SK-N-SH treated with all-trans-retinoic acid at 6 μM for 48 hours (cell line): ENCODE results near the gene MBNL3.

Experiments
- ATAC-seq: fragments of 200-7000 bp; cut with Tn5 transposase; 3 replicates; pipeline ENCODE4 v1.9.1; 2020; ENCODE audit warnings: mild to moderate bottlenecking, moderate library complexity
- ARNTL ChIP-seq: fragments of 450-650 bp; formaldehyde crosslinking; IDR thresholded peaks from 2 replicates; pipeline ENCODE4 v1.5.0; 2020; ENCODE audit warnings: low read depth, mild to moderate bottlenecking, moderate library complexity, borderline replicate concordance
- BACH2 ChIP-seq: fragments of 250-450 bp; sonication (Bioruptor Pico); IDR thresholded peaks from 2 replicates; pipeline ENCODE4 v1.9.0; 2021; ENCODE audit warnings: mild to moderate bottlenecking, borderline replicate concordance
- CSDC2 ChIP-seq: fragments of 250-450 bp; sonication (Bioruptor Pico); IDR thresholded peaks from 2 replicates; pipeline ENCODE4 v1.5.0; 2020; ENCODE audit warnings: mild to moderate bottlenecking, moderate library complexity
- CSRNP3 ChIP-seq: fragments of 250-450 bp; sonication (Bioruptor Pico); IDR thresholded peaks from 2 replicates; pipeline ENCODE4 v1.5.1; 2021; ENCODE audit warnings: mild to moderate bottlenecking, moderate library complexity
- ESRRG ChIP-seq: fragments of 250-450 bp; sonication (Bioruptor Pico); IDR thresholded peaks from 2 replicates; pipeline ENCODE4 v1.6.1; 2021; ENCODE audit warnings: mild to moderate bottlenecking
- GLIS3 ChIP-seq: fragments of 250-450 bp; sonication (Bioruptor Pico); IDR thresholded peaks from 2 replicates; pipeline ENCODE4 v1.5.0; 2020; ENCODE audit warnings: mild to moderate bottlenecking, moderate library complexity
- ISL1 ChIP-seq: fragments of 250-450 bp; sonication (Bioruptor Pico); IDR thresholded peaks from 2 replicates; pipeline ENCODE4 v2.1.2; 2022; ENCODE audit warnings: mild to moderate bottlenecking, moderate library complexity
- OSR1 ChIP-seq: fragments of 250-450 bp; sonication (Bioruptor Pico); IDR thresholded peaks from 2 replicates; pipeline ENCODE4 v1.8.0; 2022; ENCODE audit warnings: moderate library complexity, mild to moderate bottlenecking, inconsistent platforms
- PATZ1 ChIP-seq: fragments of 250-450 bp; sonication (Bioruptor Pico); IDR thresholded peaks from 2 replicates; pipeline ENCODE4 v1.8.0; 2020; ENCODE audit warnings: mild to moderate bottlenecking, moderate library complexity, borderline replicate concordance
- POU6F1 ChIP-seq: fragments of 250-450 bp; sonication (Bioruptor Pico); IDR thresholded peaks from 2 replicates; pipeline ENCODE4 v1.8.0; 2021; ENCODE audit warnings: low read depth, mild to moderate bottlenecking, moderate library complexity, borderline replicate concordance
- PPARA ChIP-seq: fragments of 250-450 bp; sonication (Bioruptor Pico); IDR thresholded peaks from 2 replicates; pipeline ENCODE4 v1.5.0; 2020; ENCODE audit warnings: mild to moderate bottlenecking, borderline replicate concordance
- RARB ChIP-seq: fragments of 250-450 bp; sonication (Bioruptor Pico); IDR thresholded peaks from 2 replicates; pipeline ENCODE4 v1.8.0; 2021; ENCODE audit warnings: mild to moderate bottlenecking, moderate library complexity
- SNAI2 ChIP-seq: fragments of 250-450 bp; sonication (Bioruptor Pico); IDR thresholded peaks from 2 replicates; pipeline ENCODE4 v1.5.0; 2020; ENCODE audit warnings: mild to moderate bottlenecking, moderate library complexity
- TCF4 ChIP-seq: fragments of 250-450 bp; sonication (Bioruptor Pico); IDR thresholded peaks from 2 replicates; pipeline ENCODE4 v1.8.0; 2021; ENCODE audit warnings: mild to moderate bottlenecking, moderate library complexity, borderline replicate concordance
- TOX ChIP-seq: fragments of 250-450 bp; sonication (Bioruptor Pico); IDR thresholded peaks from 2 replicates; pipeline ENCODE4 v1.8.0; 2021; ENCODE audit warnings: mild to moderate bottlenecking, moderate library complexity, borderline replicate concordance
- TSHZ2 ChIP-seq: fragments of 250-450 bp; sonication (Bioruptor Pico); IDR thresholded peaks from 2 replicates; pipeline ENCODE4 v1.5.0; 2020; ENCODE audit warnings: mild to moderate bottlenecking, moderate library complexity
- ZC3H10 ChIP-seq: fragments of 250-450 bp; sonication (Bioruptor Pico); IDR thresholded peaks from 2 replicates; pipeline ENCODE4 v1.5.1; 2021; ENCODE audit warnings: mild to moderate bottlenecking, moderate library complexity
- ZFP3 ChIP-seq: fragments of 250-450 bp; sonication (Bioruptor Pico); IDR thresholded peaks from 2 replicates; pipeline ENCODE4 v1.5.0; 2020; ENCODE audit warnings: mild to moderate bottlenecking, moderate library complexity
- ZNF565 ChIP-seq: fragments of 450-650 bp; formaldehyde crosslinking; conservative IDR thresholded peaks from 2 replicates; pipeline ENCODE4 v1.5.0; 2020; ENCODE audit warnings: low read depth, mild to moderate bottlenecking, moderate library complexity
- ZNF8 ChIP-seq: fragments of 450-650 bp; formaldehyde crosslinking; IDR thresholded peaks from 2 replicates; pipeline ENCODE4 v1.5.0; 2020; ENCODE audit warnings: mild to moderate bottlenecking, moderate library complexity

MBNL3 gene

GRCh38 chrX:132400706-132401105, 88.1 kb downstream of the MBNL3 start (continued):
- TF ChIP-seq ZNF565 (CRISPR knock-in tag) (no peak), GLIS3 (CRISPR knock-in tag) (no peak), BACH2 (CRISPR knock-in tag) (no peak), ZFP3 (no peak), TCF4 (CRISPR knock-in tag) (no peak), PPARA (CRISPR knock-in tag) (no peak), ZNF8 (no peak), ESRRG (no peak), ARNTL (no peak)
- TF ChIP-seq, all 23 proteins: peak for 0

GRCh38 chrX:132395645-132396044, 93.2 kb downstream of the MBNL3 start:
- TF ChIP-seq ISL1 = no peak
- TF ChIP-seq CSDC2 (CRISPR knock-in tag) = no peak
- no peak for ATAC-seq

- ATAC-seq = no peak
- no peak for TF ChIP-seq PATZ1 (CRISPR knock-in tag)
- no peak for TF ChIP-seq ZC3H10 (CRISPR knock-in tag)
- TF ChIP-seq BACH2 (CRISPR knock-in tag) = no peak
- TF ChIP-seq TSHZ2 (CRISPR knock-in tag) = no peak
Observed at GRCh38 chrX:132395026-132395425, 93.8 kb downstream of the MBNL3 start.

GRCh38 chrX:132394591-132394990, 94.2 kb downstream of the MBNL3 start:
- ATAC-seq = no peak

More at GRCh38 chrX:132394591-132394990, 94.2 kb downstream of the MBNL3 start:
- TF ChIP-seq TSHZ2 (CRISPR knock-in tag) (no peak), ZC3H10 (CRISPR knock-in tag) (no peak), CSRNP3 (CRISPR knock-in tag) (no peak), OSR1 (CRISPR knock-in tag) (no peak), ARNTL (no peak), SNAI2 (no peak), POU6F1 (CRISPR knock-in tag) (no peak), BACH2 (CRISPR knock-in tag) (no peak), ESRRG (no peak), ISL1 (no peak), ZNF8 (no peak), GLIS3 (CRISPR knock-in tag) (no peak), ZNF565 (CRISPR knock-in tag) (no peak), TOX (CRISPR knock-in tag) (no peak), PPARA (CRISPR knock-in tag) (no peak), RARB (CRISPR knock-in tag) (no peak), ZFP3 (no peak)
